ENCODE results near the gene ZFX. TPM values are rescaled to one million over a fixed set of nuclear protein-coding genes. Genes with fewer than 3 reads are reported as not detected.

ZFX gene
- total RNA-seq, 1 experiment from 2014 or later: 66.8 TPM

DNA sequence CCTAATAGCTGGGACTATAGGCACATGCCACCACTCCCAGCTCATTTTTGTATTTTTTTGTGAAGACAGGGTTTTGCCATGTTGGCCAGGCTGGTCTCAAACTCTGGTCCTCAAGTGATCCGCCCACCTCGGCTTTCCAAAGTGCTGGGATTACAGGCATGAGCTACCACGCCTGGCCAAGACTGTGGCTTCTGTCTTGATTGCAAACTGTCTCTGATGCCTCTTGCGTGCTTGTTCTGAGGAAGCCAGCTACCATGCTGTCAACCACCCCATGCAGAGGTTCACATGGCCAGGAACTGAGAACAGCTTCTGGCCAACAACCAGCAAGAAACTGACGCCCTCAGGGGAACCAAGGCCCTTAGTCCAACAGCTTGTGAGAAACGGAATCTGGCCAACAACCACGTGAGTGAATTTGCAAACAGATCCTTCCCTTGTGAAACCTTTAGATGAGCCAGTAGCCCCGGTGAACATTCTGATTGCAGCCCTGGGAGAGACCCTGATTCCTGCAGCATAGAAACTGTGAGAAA lies 93.2 kb downstream of the ZFX start:
- Histone ChIP-seq H3K18ac (ENCODE audit: insufficient read length, low read depth, low read length) (no peak overlapping the region), H2BK12ac (ENCODE audit: insufficient read length, low read depth, low read length) (no peak overlapping the region), H2BK120ac (ENCODE audit: low read depth, low read length, poor library complexity, severe bottlenecking) (no peak overlapping the region), H4K8ac (replicated peaks; ENCODE audit: insufficient read length, low read depth, low read length) (no peak overlapping the region), H3K79me2 (ENCODE audit: insufficient read depth, low read length) (no peaks in the 10 kb centered on the region), H3K4me1 (ENCODE audit: insufficient read depth, low read length) (no peaks in the 10 kb centered on the region), H3K14ac (ENCODE audit: insufficient read depth, low read length) (no peak overlapping the region), H2BK15ac (ENCODE audit: low read depth, low read length) (no peak overlapping the region), H3K9me3 (ENCODE audit: control insufficient read depth, low read depth, low read length) (no peaks in the 10 kb centered on the region), H2AFZ (ENCODE audit: low read length) (peak overlapping the region; percentile 75), H3K23me2 (ENCODE audit: insufficient read length, low read depth, low read length, poor library complexity, severe bottlenecking) (no peaks in the 10 kb centered on the region), H3K9ac (ENCODE audit: extremely low read depth, insufficient read length, low read length) (no peak overlapping the region), H3K4me2 (ENCODE audit: insufficient read depth, insufficient read length, low read length) (no peak overlapping the region), H3K56ac (ENCODE audit: insufficient read length, low read depth, low read length) (no peak overlapping the region), H3K27me3 (ENCODE audit: insufficient read depth, low read length) (no peaks in the 10 kb centered on the region), H3K23ac (ENCODE audit: insufficient read length, low read depth, low read length) (no peak overlapping the region), H4K20me1 (ENCODE audit: control insufficient read depth, insufficient read depth, insufficient read length) (no peaks in the 10 kb centered on the region), H4K5ac (ENCODE audit: insufficient read length, low read depth, low read length) (no peak overlapping the region), H3K27ac (ENCODE audit: insufficient read length, low read depth, low read length) (no peak overlapping the region), H3T11ph (ENCODE audit: low read length) (no peak overlapping the region), H2AK5ac (ENCODE audit: insufficient read length, low read length) (no peak overlapping the region), H2BK5ac (ENCODE audit: insufficient read length, low read length) (no peak overlapping the region), H4K91ac (ENCODE audit: insufficient read length, low read depth, low read length) (no peak overlapping the region), H3K4ac (ENCODE audit: low read depth, low read length) (no peak overlapping the region), H3K79me1 (ENCODE audit: insufficient read depth, low read depth, low read length, poor library complexity, severe bottlenecking) (no peaks in the 10 kb centered on the region), H2BK20ac (ENCODE audit: low read depth, low read length, poor library complexity, severe bottlenecking) (no peak overlapping the region)
- Mint-ChIP-seq H3K36me3 (ENCODE audit: insufficient read depth in 1 of 3, low read depth in 3 of 3) (no peaks in the 10 kb centered on the region; a peak in 1 of 7 replicates), H3K4me3 (no peak overlapping the region), H3K27ac (peak overlapping the region in 1 of 3 experiments; percentile 83; a peak in 3 of 7 replicates), H3K4me1 (peaks cover 24 to 28% of the 10 kb centered on the region in 2 experiments), H3K27me3 (ENCODE audit: low read depth) (no peaks in the 10 kb centered on the region), H3K9me3 (no peaks in the 10 kb centered on the region)
- DNase-seq: no peak
- no CpG with 5 or more reads among the region's 8 CpGs for WGBS (ENCODE audit: extremely low coverage, insufficient read length, low lambda C conversion rate)
- TF ChIP-seq, protein P1, sequence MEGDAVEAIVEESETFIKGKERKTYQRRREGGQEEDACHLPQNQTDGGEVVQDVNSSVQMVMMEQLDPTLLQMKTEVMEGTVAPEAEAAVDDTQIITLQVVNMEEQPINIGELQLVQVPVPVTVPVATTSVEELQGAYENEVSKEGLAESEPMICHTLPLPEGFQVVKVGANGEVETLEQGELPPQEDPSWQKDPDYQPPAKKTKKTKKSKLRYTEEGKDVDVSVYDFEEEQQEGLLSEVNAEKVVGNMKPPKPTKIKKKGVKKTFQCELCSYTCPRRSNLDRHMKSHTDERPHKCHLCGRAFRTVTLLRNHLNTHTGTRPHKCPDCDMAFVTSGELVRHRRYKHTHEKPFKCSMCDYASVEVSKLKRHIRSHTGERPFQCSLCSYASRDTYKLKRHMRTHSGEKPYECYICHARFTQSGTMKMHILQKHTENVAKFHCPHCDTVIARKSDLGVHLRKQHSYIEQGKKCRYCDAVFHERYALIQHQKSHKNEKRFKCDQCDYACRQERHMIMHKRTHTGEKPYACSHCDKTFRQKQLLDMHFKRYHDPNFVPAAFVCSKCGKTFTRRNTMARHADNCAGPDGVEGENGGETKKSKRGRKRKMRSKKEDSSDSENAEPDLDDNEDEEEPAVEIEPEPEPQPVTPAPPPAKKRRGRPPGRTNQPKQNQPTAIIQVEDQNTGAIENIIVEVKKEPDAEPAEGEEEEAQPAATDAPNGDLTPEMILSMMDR (conservative IDR thresholded peaks at IDR 0.05): no peak
